Keratinocyte (primary cell): Measurements from ENCODE around the gene PAX3. TPM values are rescaled to one million over a fixed set of nuclear protein-coding genes. Genes with fewer than 3 reads are reported as not detected.

Experiments used
- DNase-seq: peaks from one replicate; pipeline ENCODE4 v3.0.0-alpha.2; 2011; ENCODE audit warnings: low read depth, missing footprints, low spot score
- FAIRE-seq: peaks from 2 replicates; lab custom pipeline; 2011; peaks lifted over from hg19 to GRCh38; lab: Jason Lieb, UNC
- H2AFZ ChIP-seq: 2 replicates; pipeline ENCODE4 v1.6.0; 2012; ENCODE audit warnings: low read length, control low read depth, inconsistent platforms; ENCODE audit not compliant: control insufficient read depth
- H3K27ac ChIP-seq: 2 replicates; pipeline ENCODE4 v1.5.1; 2011; ENCODE audit warnings: low read length; ENCODE audit not compliant: control insufficient read depth, insufficient read depth
- H3K27me3 ChIP-seq: 3 replicates; pipeline ENCODE4 v1.6.0; 2011; ENCODE audit warnings: low read length; ENCODE audit not compliant: control insufficient read depth, insufficient read depth; ENCODE audit errors: extremely low read depth
- H3K36me3 ChIP-seq, 2 experiments: 2 replicates in 1 of 2; 3 replicates in 1 of 2; pipeline ENCODE4 v1.5.1; 2011; ENCODE audit warnings: low read length in 2 of 2, mild to moderate bottlenecking in 1 of 2; ENCODE audit not compliant: control insufficient read depth in 2 of 2, insufficient read depth in 2 of 2; ENCODE audit errors: extremely low read depth in 1 of 2
- H3K4me1 ChIP-seq: 3 replicates; pipeline ENCODE4 v1.5.1; 2011; ENCODE audit warnings: low read length; ENCODE audit not compliant: control insufficient read depth, insufficient read depth; ENCODE audit errors: extremely low read depth
- H3K4me2 ChIP-seq: 3 replicates; pipeline ENCODE4 v1.6.0; 2011; ENCODE audit warnings: low read depth, low read length; ENCODE audit not compliant: control insufficient read depth, insufficient read depth; ENCODE audit errors: extremely low read depth
- H3K4me3 ChIP-seq, 3 experiments: fragments of 200-600 bp in 1 of 3; sonication (generic) in 1 of 3; 2 replicates in 2 of 3; 3 replicates in 1 of 3; pipeline ENCODE4 v1.5.1; 2011 to 2016; ENCODE audit warnings: low read length in 3 of 3, mild to moderate bottlenecking in 3 of 3, control low read depth in 2 of 3, inconsistent platforms in 1 of 3, low read depth in 1 of 3, mixed read lengths in 1 of 3, mixed run types in 1 of 3, moderate library complexity in 1 of 3; ENCODE audit not compliant: control insufficient read depth in 2 of 3, insufficient read depth in 2 of 3; ENCODE audit errors: extremely low read depth in 1 of 3
- H3K79me2 ChIP-seq: 2 replicates; pipeline ENCODE4 v1.6.0; 2012; ENCODE audit warnings: low read length; ENCODE audit not compliant: control insufficient read depth, insufficient read depth
- H3K9ac ChIP-seq: 3 replicates; pipeline ENCODE4 v1.6.0; 2011; ENCODE audit warnings: low read length; ENCODE audit not compliant: control insufficient read depth, insufficient read depth; ENCODE audit errors: extremely low read depth
- H3K9me1 ChIP-seq: 3 replicates; pipeline ENCODE4 v1.6.0; 2011; ENCODE audit warnings: low read length; ENCODE audit not compliant: control insufficient read depth, insufficient read depth; ENCODE audit errors: extremely low read depth
- H3K9me3 ChIP-seq: 2 replicates; pipeline ENCODE4 v1.5.1; 2012; ENCODE audit warnings: low read depth, low read length; ENCODE audit not compliant: control insufficient read depth
- H4K20me1 ChIP-seq: 3 replicates; pipeline ENCODE4 v1.6.0; 2011; ENCODE audit warnings: low read length; ENCODE audit not compliant: control insufficient read depth, insufficient read depth; ENCODE audit errors: extremely low read depth
- EZH2 ChIP-seq: IDR thresholded peaks from one replicate; pipeline ENCODE4 v1.6.1; 2012; ENCODE audit warnings: inconsistent platforms, mild to moderate bottlenecking, low read length, moderate library complexity
- dilution Hi-C: fragments of 300-500 bp; cut with MboI; formaldehyde crosslinking; loops from one replicate; pipeline ENCODE4 v1.7.0; 2020; ENCODE audit warnings: low sequenced_read_pairs; ENCODE audit not compliant: extremely low pct_ligation_motif_present
- polyA plus RNA-seq, 5 experiments: library from polyadenylated mRNA; depleted of rRNA in 3 of 5; stranded (reverse) in 3 of 5; stranded (forward) in 1 of 5; unstranded in 1 of 5; fragments of >200 nt; gene quantifications; 1 replicate in 1 of 5; 2 replicates in 3 of 5; 3 replicates in 1 of 5; pipeline versions ENCODE4 v1.2.1 to v1.2.3, GENCODE V29; 2011 to 2012; ENCODE audit warnings: missing spikeins in 2 of 5, low read depth in 1 of 5, low replicate concordance in 1 of 5
- TF ChIP-seq, protein P1 (sequence below), 3 experiments: IDR thresholded peaks in 1 of 3; conservative IDR thresholded peaks in 1 of 3; optimal IDR thresholded peaks in 1 of 3; 2 replicates in 2 of 3; 3 replicates in 1 of 3; pipeline versions ENCODE3 to v1.5.1; 2011; ENCODE audit warnings: low read length in 3 of 3, mild to moderate bottlenecking in 3 of 3, moderate library complexity in 2 of 3, control low read depth in 1 of 3, inconsistent platforms in 1 of 3; ENCODE audit not compliant: insufficient read depth in 2 of 3; ENCODE audit errors: extremely low read depth in 1 of 3

PAX3 gene
- polyA plus RNA-seq, 1 donor (not counting 4 experiments of a cell fraction or from before 2014, with no cell fraction given) = not detected

DNA sequence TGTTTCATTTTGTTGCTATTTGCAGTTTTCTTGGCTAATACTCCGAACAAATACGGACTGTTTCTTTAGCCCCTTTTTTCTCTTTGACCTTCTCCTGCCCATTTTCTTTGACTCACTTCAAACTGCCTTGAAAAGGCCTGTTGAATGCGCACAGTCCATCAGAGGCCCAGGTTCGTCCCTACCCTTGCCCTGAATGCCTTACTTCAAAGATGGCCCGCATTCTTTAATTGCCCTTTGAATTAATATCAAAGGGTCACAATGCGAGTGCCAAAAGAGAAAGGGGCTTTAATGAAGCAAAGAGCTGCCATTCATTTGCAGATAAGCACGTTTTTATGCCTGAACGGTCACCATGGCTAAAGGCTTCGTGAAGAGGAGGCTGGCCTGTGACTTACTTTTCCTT is 29.7 kb downstream of the PAX3 start:
- DNase-seq (no peak), FAIRE-seq (no peak)
- TF ChIP-seq, protein P1, sequence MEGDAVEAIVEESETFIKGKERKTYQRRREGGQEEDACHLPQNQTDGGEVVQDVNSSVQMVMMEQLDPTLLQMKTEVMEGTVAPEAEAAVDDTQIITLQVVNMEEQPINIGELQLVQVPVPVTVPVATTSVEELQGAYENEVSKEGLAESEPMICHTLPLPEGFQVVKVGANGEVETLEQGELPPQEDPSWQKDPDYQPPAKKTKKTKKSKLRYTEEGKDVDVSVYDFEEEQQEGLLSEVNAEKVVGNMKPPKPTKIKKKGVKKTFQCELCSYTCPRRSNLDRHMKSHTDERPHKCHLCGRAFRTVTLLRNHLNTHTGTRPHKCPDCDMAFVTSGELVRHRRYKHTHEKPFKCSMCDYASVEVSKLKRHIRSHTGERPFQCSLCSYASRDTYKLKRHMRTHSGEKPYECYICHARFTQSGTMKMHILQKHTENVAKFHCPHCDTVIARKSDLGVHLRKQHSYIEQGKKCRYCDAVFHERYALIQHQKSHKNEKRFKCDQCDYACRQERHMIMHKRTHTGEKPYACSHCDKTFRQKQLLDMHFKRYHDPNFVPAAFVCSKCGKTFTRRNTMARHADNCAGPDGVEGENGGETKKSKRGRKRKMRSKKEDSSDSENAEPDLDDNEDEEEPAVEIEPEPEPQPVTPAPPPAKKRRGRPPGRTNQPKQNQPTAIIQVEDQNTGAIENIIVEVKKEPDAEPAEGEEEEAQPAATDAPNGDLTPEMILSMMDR (optimal IDR thresholded peaks at IDR 0.05 in 1 of 3, IDR thresholded peaks at IDR 0.05 in 1 of 3, conservative IDR thresholded peaks at IDR 0.05 in 1 of 3; ENCODE audit: extremely low read depth in 1 of 3, insufficient read depth in 2 of 3, low read length in 3 of 3) = no peak
- no peak for TF ChIP-seq EZH2
- dilution Hi-C loops = no loop called here
- H4K20me1 ChIP-seq = no peaks in the 10 kb centered on the region
- no peak overlapping the region for H3K4me3 ChIP-seq
- H3K27ac ChIP-seq = no peak overlapping the region
- no peak overlapping the region for H2AFZ ChIP-seq
- no peaks in the 10 kb centered on the region for H3K36me3 ChIP-seq
- H3K4me1 ChIP-seq = no peaks in the 10 kb centered on the region
- H3K9me1 ChIP-seq = no peaks in the 10 kb centered on the region
- H3K9me3 ChIP-seq = no peaks in the 10 kb centered on the region
- peaks cover 17% of the 10 kb centered on the region for H3K27me3 ChIP-seq
- H3K9ac ChIP-seq = no peak overlapping the region
- H3K79me2 ChIP-seq = no peaks in the 10 kb centered on the region
- no peak overlapping the region for H3K4me2 ChIP-seq

DNA sequence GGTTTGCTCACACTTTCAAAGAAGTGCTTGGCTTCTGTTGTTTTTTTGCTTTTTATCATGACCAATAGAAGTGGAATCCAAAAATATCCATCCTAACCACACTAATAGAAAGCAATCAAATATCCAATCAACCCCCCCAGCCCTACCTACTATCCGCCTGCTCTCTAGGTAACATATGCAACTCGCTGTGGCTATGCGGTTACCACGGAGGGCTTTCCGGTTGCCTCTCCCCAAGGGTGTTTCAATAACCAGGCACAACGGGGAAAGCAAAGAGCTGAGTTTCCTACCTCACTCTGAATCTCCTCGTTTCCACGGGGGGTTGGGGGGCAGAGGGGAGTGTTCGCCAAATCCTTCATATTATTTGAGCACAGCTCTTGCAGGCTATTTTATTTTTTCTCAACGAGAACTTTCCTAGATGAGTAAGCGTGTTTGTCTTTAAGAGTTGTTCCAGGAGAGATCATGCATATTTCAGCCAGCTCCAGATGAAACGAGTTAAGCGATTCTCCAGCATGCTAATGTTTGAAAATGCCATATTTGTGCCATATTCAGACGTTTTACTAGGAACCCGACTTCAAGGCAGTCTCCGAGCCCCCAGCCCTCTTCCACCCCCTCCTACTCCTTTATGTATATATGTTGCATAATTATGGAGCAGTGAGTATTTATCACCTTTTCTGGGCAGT is 30.3 kb downstream of the PAX3 start:
- Histone ChIP-seq H4K20me1 (no peaks in the 10 kb centered on the region), H3K4me1 (no peaks in the 10 kb centered on the region), H3K27ac (no peak overlapping the region), H3K9ac (no peak overlapping the region), H3K79me2 (no peaks in the 10 kb centered on the region), H3K9me1 (no peaks in the 10 kb centered on the region), H3K27me3 (peaks cover 17% of the 10 kb centered on the region), H3K36me3 (no peaks in the 10 kb centered on the region), H3K9me3 (no peaks in the 10 kb centered on the region), H2AFZ (no peak overlapping the region), H3K4me3 (no peak overlapping the region), H3K4me2 (no peak overlapping the region)
- no peak for DNase-seq
- no peak for FAIRE-seq
- dilution Hi-C loops = no loop called here
- TF ChIP-seq, protein P1 (optimal IDR thresholded peaks at IDR 0.05 in 1 of 3, IDR thresholded peaks at IDR 0.05 in 1 of 3, conservative IDR thresholded peaks at IDR 0.05 in 1 of 3; ENCODE audit: extremely low read depth in 1 of 3, insufficient read depth in 2 of 3, low read length in 3 of 3) = no peak
- no peak for TF ChIP-seq EZH2
